ENCODE measurements around the gene PTCD1. TPM values are rescaled to one million over a fixed set of nuclear protein-coding genes. Genes with fewer than 3 reads are reported as not detected.

The PTCD1 gene
- total RNA-seq, 1 donor from 2014 or later, result 10.5 TPM

- Mint-ChIP-seq H3K27me3 (ENCODE audit: insufficient read depth, low read depth) (peaks cover 3% of the 10 kb centered on the region), H3K36me3 (peaks cover 11% of the 10 kb centered on the region), H3K9me3 (no peaks in the 10 kb centered on the region), H3K4me3 (no peak overlapping the region), H3K27ac (no peak overlapping the region), H3K4me1 (no peaks in the 10 kb centered on the region)
- Histone ChIP-seq H3K27me3 (no peaks in the 10 kb centered on the region), H3K4me1 (no peaks in the 10 kb centered on the region), H3K36me3 (no peaks in the 10 kb centered on the region), H3K9me3 (ENCODE audit: low read depth) (no peaks in the 10 kb centered on the region), H3F3A (ENCODE audit: low read depth) (no peaks in the 10 kb centered on the region), H4K20me1 (ENCODE audit: low read depth) (no peaks in the 10 kb centered on the region), H3K27ac (no peak overlapping the region), H3K4me3 (no peak overlapping the region), H3K4me2 (no peak overlapping the region), H3K9ac (no peak overlapping the region), H2AFZ (replicated peaks) (no peak overlapping the region), H3K79me2 (ENCODE audit: low read depth) (no peaks in the 10 kb centered on the region)
- DNase-seq (ENCODE audit: low spot score), result no peak
- TF ChIP-seq, protein P1, sequence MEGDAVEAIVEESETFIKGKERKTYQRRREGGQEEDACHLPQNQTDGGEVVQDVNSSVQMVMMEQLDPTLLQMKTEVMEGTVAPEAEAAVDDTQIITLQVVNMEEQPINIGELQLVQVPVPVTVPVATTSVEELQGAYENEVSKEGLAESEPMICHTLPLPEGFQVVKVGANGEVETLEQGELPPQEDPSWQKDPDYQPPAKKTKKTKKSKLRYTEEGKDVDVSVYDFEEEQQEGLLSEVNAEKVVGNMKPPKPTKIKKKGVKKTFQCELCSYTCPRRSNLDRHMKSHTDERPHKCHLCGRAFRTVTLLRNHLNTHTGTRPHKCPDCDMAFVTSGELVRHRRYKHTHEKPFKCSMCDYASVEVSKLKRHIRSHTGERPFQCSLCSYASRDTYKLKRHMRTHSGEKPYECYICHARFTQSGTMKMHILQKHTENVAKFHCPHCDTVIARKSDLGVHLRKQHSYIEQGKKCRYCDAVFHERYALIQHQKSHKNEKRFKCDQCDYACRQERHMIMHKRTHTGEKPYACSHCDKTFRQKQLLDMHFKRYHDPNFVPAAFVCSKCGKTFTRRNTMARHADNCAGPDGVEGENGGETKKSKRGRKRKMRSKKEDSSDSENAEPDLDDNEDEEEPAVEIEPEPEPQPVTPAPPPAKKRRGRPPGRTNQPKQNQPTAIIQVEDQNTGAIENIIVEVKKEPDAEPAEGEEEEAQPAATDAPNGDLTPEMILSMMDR (IDR thresholded peaks at IDR 0.05), result no peak
- no peak for TF ChIP-seq EZH2 (IDR thresholded peaks at IDR 0.05)
- no peak for TF ChIP-seq EZH2phosphoT487 (IDR thresholded peaks at IDR 0.05)
Observed at GRCh38 chr7:99428972-99429566, 9.5 kb downstream of the PTCD1 start.

GRCh38 chr7:99424932-99425730 lies 13.5 kb downstream of the PTCD1 start:
- H3K4me1 ChIP-seq, result no peaks in the 10 kb centered on the region
- H3F3A ChIP-seq (ENCODE audit: low read depth), result no peaks in the 10 kb centered on the region
- TF ChIP-seq EZH2 (IDR thresholded peaks at IDR 0.05) (no peak), EZH2phosphoT487 (IDR thresholded peaks at IDR 0.05) (no peak)
- TF ChIP-seq, protein P1 (IDR thresholded peaks at IDR 0.05), result no peak
- H3K27me3 ChIP-seq, result no peaks in the 10 kb centered on the region
- no peaks in the 10 kb centered on the region for H3K9me3 ChIP-seq (ENCODE audit: low read depth)
- no peak overlapping the region for H3K4me2 ChIP-seq
- H4K20me1 ChIP-seq (ENCODE audit: low read depth), result peaks cover 9% of the 10 kb centered on the region
- no peak overlapping the region for H3K4me3 Mint-ChIP-seq
- H3K4me3 ChIP-seq, result no peak overlapping the region
- peaks cover 13% of the 10 kb centered on the region for H3K36me3 Mint-ChIP-seq
- H3K27ac ChIP-seq, result no peak overlapping the region
- DNase-seq (ENCODE audit: low spot score), result no peak
- H3K9me3 Mint-ChIP-seq, result no peaks in the 10 kb centered on the region
- no peak overlapping the region for H3K9ac ChIP-seq
- H3K36me3 ChIP-seq, result no peaks in the 10 kb centered on the region
- peaks cover 3% of the 10 kb centered on the region for H3K27me3 Mint-ChIP-seq (ENCODE audit: insufficient read depth, low read depth)
- H2AFZ ChIP-seq (replicated peaks), result no peak overlapping the region
- H3K79me2 ChIP-seq (ENCODE audit: low read depth), result no peaks in the 10 kb centered on the region
- no peaks in the 10 kb centered on the region for H3K4me1 Mint-ChIP-seq
- H3K27ac Mint-ChIP-seq, result no peak overlapping the region

DNA sequence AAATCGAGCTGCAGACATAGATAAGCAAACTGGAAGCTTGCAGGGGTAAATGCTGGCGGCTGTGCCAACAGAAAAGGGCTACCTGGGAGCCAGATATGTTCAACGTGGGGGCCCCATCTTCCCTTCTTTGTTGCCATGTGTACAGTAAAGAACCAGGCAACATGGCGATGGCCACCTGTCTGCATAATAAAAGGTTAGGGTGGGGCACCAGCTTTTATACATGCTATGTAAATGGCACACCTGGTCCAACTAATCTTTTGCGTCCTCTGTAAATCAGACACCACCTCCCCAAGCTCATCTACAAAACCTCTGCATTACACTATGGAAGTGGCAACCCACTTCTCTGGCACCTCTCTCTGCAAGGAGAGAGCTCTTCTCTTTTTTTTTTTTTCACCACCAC lies 16.0 kb downstream of the PTCD1 start:
- Mint-ChIP-seq H3K4me1 (no peaks in the 10 kb centered on the region), H3K36me3 (peaks cover 10% of the 10 kb centered on the region), H3K4me3 (no peak overlapping the region), H3K27me3 (ENCODE audit: insufficient read depth, low read depth) (no peaks in the 10 kb centered on the region), H3K27ac (no peak overlapping the region), H3K9me3 (no peaks in the 10 kb centered on the region)
- Histone ChIP-seq H2AFZ (replicated peaks) (no peak overlapping the region), H3K9ac (no peak overlapping the region), H3K27ac (no peak overlapping the region), H3K79me2 (ENCODE audit: low read depth) (no peaks in the 10 kb centered on the region), H3K4me1 (no peaks in the 10 kb centered on the region), H3K36me3 (no peaks in the 10 kb centered on the region), H3K4me2 (no peak overlapping the region), H3K27me3 (no peaks in the 10 kb centered on the region), H3K4me3 (no peak overlapping the region), H3K9me3 (ENCODE audit: low read depth) (no peaks in the 10 kb centered on the region), H4K20me1 (ENCODE audit: low read depth) (peaks cover 16% of the 10 kb centered on the region), H3F3A (ENCODE audit: low read depth) (no peaks in the 10 kb centered on the region)
- DNase-seq (ENCODE audit: low spot score), result no peak
- TF ChIP-seq, protein P1 (IDR thresholded peaks at IDR 0.05), result no peak
- no peak for TF ChIP-seq EZH2phosphoT487 (IDR thresholded peaks at IDR 0.05)
- no peak for TF ChIP-seq EZH2 (IDR thresholded peaks at IDR 0.05)
